ENCODE measurements around the gene RRP8. TPM values are rescaled to one million over a fixed set of nuclear protein-coding genes. Genes with fewer than 3 reads are reported as not detected.

RRP8 gene
- total RNA-seq, 4 donors from 2014 or later, result 10.9 to 23.5 (median 15.7) TPM

- Histone ChIP-seq H3K4me3 (no peak overlapping the region), H3K27ac (no peak overlapping the region), H3K9me3 (no peaks in the 10 kb centered on the region), H3K4me1 (peaks cover 0 to 11% (median 0%) of the 10 kb centered on the region in 3 donors), H3K27me3 (peaks cover 0 to 16% (median 0%) of the 10 kb centered on the region in 4 donors), H3K36me3 (peaks cover 0 to 49% (median 0%) of the 10 kb centered on the region in 3 donors)
- WGBS, 2 donors, result 77 to 90% methylated on average over 3 to 5 of the region's 12 CpGs
- no peak for DNase-seq
- intact Hi-C loops (cut with DNase I), result no loop called here
- TF ChIP-seq POLR2A (IDR thresholded peaks at IDR 0.05) (no peak), CTCF (IDR thresholded peaks at IDR 0.05) (no peak)
These were observed 21.9 kb upstream of the RRP8 start for GRCh38 chr11:6625156-6625831.

- no peak overlapping the region for H3K4me3 ChIP-seq
- peaks cover 0 to 35% (median 0%) of the 10 kb centered on the region in 3 donors for H3K36me3 ChIP-seq
- intact Hi-C loops (cut with DNase I), result no loop called here
- no peak overlapping the region for H3K27ac ChIP-seq
- H3K27me3 ChIP-seq, result no peaks in the 10 kb centered on the region
- WGBS, 2 donors, result 84% methylated on average over 6 of the region's 31 CpGs; no CpG with 5 or more reads in 1 of the 2 donors
- peaks cover under 1 to 14% (median 6%) of the 10 kb centered on the region in 3 donors for H3K4me1 ChIP-seq
- no peaks in the 10 kb centered on the region for H3K9me3 ChIP-seq
- DNase-seq, result no peak
- no peak for TF ChIP-seq CTCF (IDR thresholded peaks at IDR 0.05)
- no peak for TF ChIP-seq POLR2A (IDR thresholded peaks at IDR 0.05)
These were observed 20.3 kb upstream of the RRP8 start for GRCh38 chr11:6623391-6624363.

GRCh38 chr11:6622261-6623171 lies 19.1 kb upstream of the RRP8 start:
- H3K27me3 ChIP-seq, result no peaks in the 10 kb centered on the region
- TF ChIP-seq POLR2A (IDR thresholded peaks at IDR 0.05) (no peak), CTCF (IDR thresholded peaks at IDR 0.05) (no peak)
- H3K9me3 ChIP-seq, result no peaks in the 10 kb centered on the region
- 70 to 86% methylated on average over 4 to 7 of the region's 24 CpGs for WGBS, 2 donors
- intact Hi-C loops (cut with DNase I), result no loop called here
- H3K4me1 ChIP-seq, result peaks cover 12 to 25% (median 17%) of the 10 kb centered on the region in 3 donors
- H3K36me3 ChIP-seq, result peaks cover 0 to 31% (median 0%) of the 10 kb centered on the region in 3 donors
- no peak overlapping the region for H3K4me3 ChIP-seq
- DNase-seq, result no peak
- H3K27ac ChIP-seq, result no peak overlapping the region

GRCh38 chr11:6621711-6622211 lies 18.3 kb upstream of the RRP8 start:
- no peak overlapping the region for H3K4me3 ChIP-seq
- H3K9me3 ChIP-seq, result no peaks in the 10 kb centered on the region
- intact Hi-C loops (cut with DNase I), result no loop called here
- H3K27ac ChIP-seq, result no peak overlapping the region
- 78 to 87% methylated on average over 9 to 11 of the region's 16 CpGs for WGBS, 2 donors
- no peak for DNase-seq
- H3K4me1 ChIP-seq, result peaks cover 15 to 27% (median 22%) of the 10 kb centered on the region in 3 donors
- peaks cover 0 to 29% (median 0%) of the 10 kb centered on the region in 3 donors for H3K36me3 ChIP-seq
- TF ChIP-seq CTCF (IDR thresholded peaks at IDR 0.05) (no peak), POLR2A (IDR thresholded peaks at IDR 0.05) (no peak)
- no peaks in the 10 kb centered on the region for H3K27me3 ChIP-seq
